PC-9 (cell line): ENCODE measurements around the gene NFASC.

Experiments used
- EZH2 ChIP-seq: fragments of 200-600 bp; sonication (generic); IDR thresholded peaks from 2 replicates; pipeline ENCODE4 v1.8.0; 2017; ENCODE audit warnings: antibody characterized with exemption, low read depth
- TF ChIP-seq, protein P1 (sequence below): fragments of 200-600 bp; sonication (generic); conservative IDR thresholded peaks from 2 replicates; pipeline ENCODE4 v1.6.1; 2017; ENCODE audit warnings: mixed run types, antibody characterized with exemption, mild to moderate bottlenecking, moderate library complexity

DNA sequence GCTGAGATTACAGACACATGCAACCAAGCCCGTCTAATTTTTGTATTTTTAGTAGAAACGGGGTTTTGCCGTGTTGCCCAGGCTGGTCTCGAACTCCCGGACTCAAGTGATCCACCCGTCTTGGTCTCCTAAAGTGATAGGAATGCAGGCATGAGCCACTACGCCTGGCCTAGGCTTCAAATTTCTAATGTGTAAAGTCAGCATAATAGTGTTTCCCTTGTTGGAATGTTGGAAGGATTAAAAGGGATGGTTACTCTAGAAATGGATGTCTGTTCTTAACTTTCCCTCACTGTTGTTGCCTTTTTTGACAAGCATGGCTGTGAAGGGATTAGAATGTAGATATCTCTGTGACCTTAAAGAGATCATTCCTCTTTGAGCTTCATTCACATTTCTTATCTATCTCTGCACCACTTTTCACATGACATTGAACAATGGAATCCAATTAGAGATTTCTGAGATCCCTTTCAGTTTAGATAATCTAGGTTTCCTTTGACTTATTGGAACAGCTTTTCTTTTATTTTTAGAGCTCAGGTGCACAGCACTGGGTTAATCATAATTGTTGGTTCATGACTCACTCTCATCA lies 33.7 kb downstream of the NFASC start:
- TF ChIP-seq, protein P1, sequence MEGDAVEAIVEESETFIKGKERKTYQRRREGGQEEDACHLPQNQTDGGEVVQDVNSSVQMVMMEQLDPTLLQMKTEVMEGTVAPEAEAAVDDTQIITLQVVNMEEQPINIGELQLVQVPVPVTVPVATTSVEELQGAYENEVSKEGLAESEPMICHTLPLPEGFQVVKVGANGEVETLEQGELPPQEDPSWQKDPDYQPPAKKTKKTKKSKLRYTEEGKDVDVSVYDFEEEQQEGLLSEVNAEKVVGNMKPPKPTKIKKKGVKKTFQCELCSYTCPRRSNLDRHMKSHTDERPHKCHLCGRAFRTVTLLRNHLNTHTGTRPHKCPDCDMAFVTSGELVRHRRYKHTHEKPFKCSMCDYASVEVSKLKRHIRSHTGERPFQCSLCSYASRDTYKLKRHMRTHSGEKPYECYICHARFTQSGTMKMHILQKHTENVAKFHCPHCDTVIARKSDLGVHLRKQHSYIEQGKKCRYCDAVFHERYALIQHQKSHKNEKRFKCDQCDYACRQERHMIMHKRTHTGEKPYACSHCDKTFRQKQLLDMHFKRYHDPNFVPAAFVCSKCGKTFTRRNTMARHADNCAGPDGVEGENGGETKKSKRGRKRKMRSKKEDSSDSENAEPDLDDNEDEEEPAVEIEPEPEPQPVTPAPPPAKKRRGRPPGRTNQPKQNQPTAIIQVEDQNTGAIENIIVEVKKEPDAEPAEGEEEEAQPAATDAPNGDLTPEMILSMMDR = no peak
- no peak for TF ChIP-seq EZH2
